Measurements from ENCODE around the gene DRAXIN.

- TF ChIP-seq POLR2AphosphoS5 (IDR thresholded peaks at IDR 0.05; ENCODE audit: low read depth, low read length) (no peak), POLR2A (IDR thresholded peaks at IDR 0.05; ENCODE audit: low read depth, low read length) (no peak), TAF1 (IDR thresholded peaks at IDR 0.05; ENCODE audit: low read depth, low read length) (no peak), SPI1 (IDR thresholded peaks at IDR 0.05; ENCODE audit: low read depth, low read length) (no peak), PAX5 (IDR thresholded peaks at IDR 0.05; ENCODE audit: insufficient read depth, low read length, severe bottlenecking) (no peak), POU2F2 (IDR thresholded peaks at IDR 0.05; ENCODE audit: low read depth, low read length) (no peak)
These were observed 74.3 kb downstream of the DRAXIN start for GRCh38 chr1:11765661-11766428.
